Erythroblast (primary cell): Measurements from ENCODE around the gene DBN1.

Experiments used
- DNase-seq, 2 experiments: peaks; one replicate each; lab custom pipeline; 2025; lab: John Stamatoyannopoulos, UW
- GATA1 ChIP-seq: IDR thresholded peaks from 2 replicates; pipeline ENCODE4 v1.6.1; 2011; ENCODE audit warnings: low read depth, mild to moderate bottlenecking, control low read depth, low read length, moderate library complexity
- POLR2A ChIP-seq: IDR thresholded peaks from 2 replicates; pipeline ENCODE4 v1.6.1; 2011; ENCODE audit warnings: mild to moderate bottlenecking, low read length

The DBN1 gene

DNA sequence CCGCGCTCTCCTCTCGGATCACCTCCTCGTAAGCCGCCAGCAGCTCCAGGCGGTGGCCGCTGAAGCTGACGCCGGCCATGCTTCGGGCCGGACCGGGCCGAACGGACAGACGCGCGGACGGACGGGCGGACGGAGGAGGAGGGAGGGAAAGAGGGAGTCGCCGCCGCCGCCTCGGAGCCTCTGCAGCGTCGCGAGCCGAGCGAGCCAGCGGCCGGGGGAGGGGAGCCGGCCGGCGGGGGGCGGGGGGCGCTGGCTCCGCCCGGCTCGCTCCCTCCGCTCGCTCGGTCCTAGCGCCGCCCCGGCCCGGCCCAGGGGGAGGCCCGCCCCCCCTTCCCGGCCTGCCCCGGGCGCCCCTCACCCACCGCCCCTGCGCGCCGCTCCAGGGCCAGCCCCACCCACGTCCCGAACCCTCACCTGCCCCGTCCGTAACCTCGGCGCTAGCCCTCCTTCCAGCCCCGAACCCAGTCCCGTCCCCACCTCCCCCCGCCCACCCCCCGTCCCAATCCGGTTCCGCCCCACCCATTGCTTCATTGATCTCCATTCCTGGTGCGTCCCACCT, at the start of gene DBN1:
Gene DBN1, minus strand, starts transcription at position 192 of the 559 bp plus-strand sequence. Its CDS starts 113 bp downstream, at position 79.
- TF ChIP-seq GATA1, result no peak
- TF ChIP-seq POLR2A, result no peak
- DNase-seq, result peak in 1 of 2 experiments; percentile 37

DNA sequence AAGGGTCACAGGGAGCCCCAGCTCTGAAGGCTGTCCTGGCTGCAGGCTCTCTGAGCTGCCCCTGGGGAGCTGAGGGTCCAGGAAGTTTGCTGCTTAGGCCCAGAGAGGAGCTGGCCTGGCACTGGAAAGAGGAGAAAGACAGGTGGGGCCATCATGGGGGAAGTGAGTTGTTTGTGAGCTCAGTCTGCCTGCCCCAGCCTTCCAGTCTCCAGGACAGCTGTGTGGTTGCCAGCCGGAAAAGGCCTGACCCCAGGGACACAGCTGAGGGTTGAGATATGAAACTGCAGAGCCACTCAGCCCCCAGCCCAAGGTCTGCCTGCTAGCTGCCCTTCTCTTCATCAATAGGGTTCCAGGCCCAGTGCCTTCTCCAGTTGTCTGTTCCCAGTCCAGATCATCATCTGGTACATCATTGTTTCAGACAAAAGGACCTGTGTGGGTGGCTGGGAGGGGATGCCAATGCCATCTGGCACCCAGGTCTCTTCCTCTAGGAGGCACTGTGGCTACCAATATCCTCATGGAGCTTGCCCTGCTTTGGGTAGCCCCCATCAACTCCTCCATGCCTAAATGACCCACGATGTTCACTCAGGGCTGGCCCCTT, 47.6 kb upstream of the DBN1 start:
- TF ChIP-seq POLR2A (no peak), GATA1 (no peak)
- DNase-seq, result no peak

DNA sequence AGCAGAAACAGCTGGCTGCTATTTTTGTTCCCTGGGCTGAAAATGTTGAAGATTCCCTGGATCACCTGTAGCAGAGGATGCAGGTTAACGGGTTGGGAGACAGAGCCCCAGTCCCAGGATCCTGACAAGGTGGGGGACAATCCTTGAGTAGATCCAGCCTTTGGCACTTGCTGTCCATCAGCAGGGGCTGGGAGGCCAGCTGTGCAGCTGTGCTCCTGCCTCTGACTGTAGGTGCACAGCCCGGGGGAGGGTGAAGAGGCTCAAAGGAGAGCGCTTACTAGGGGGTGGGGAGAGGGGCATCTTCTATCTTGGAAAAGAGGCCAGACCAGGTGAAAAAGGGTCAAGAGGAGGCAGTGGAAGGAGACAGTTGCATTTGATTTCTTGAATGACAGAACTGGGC, 46.8 kb upstream of the DBN1 start:
- no peak for TF ChIP-seq POLR2A
- TF ChIP-seq GATA1, result no peak
- no peak for DNase-seq

- no peak for TF ChIP-seq POLR2A
- TF ChIP-seq GATA1, result no peak
- DNase-seq, result no peak
Observed at GRCh38 chr5:177519463-177520235, 46.2 kb upstream of the DBN1 start.

DNA sequence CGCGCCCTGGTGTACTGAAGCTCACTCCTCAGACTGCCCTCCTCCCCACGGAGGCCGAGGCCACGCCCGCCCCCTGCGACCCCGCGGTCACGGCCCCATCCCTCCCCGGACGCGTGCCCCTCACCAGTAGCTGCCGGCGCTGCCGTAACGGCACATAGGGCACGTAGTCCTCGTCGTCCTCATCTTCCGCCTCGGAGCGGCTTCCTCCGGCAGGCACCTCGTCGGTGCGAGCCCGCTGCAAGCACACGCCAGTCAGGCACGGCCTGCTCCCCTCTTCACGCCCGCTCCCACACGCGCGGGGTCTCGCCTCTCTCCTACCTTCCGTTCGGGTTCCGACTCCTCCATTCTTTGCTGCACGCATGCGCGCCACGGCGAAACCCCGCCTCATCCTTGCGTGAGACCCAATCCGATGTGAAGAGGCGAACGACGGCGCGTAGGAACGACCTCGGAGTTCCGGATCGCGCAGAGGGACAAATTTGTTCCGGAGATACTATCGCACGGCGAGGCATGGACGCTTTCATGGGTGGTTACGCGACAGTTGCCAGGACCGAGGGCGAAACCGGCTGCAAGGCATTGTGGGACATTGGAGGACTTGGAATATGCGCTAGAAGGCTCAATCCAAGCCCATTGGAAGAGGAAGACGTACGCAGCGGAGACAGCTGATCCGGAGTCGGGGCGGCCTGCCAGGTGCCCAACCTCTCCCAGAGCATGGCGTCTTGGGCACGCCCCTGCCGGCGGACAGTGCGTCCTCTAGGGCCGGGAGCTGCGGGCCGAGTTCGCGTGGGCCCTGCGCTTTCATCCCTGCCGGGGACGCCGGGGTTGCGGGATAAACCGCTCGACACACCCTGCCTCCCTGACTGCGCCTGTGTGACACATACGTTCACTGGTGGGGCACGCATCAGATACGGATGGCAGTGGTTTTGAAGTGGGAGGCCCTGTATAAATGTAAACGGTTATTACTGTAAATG, 43.5 kb upstream of the DBN1 start, which contains the start of gene DDX41:
Gene DDX41, minus strand, starts transcription at position 361 of the 968 bp plus-strand sequence. Its CDS starts 16 bp downstream, at position 345.
- peak; percentile 99 for DNase-seq
- TF ChIP-seq POLR2A (peak; percentile 87), GATA1 (peak; percentile 50)

- no peak for DNase-seq
- TF ChIP-seq POLR2A (no peak), GATA1 (no peak)
Observed at GRCh38 chr5:177515580-177515979, 42.1 kb upstream of the DBN1 start.

GRCh38 chr5:177514541-177514940, 41.1 kb upstream of the DBN1 start:
- DNase-seq, result no peak
- TF ChIP-seq POLR2A (no peak), GATA1 (no peak)

GRCh38 chr5:177513500-177513899, 40.1 kb upstream of the DBN1 start:
- no peak for DNase-seq
- TF ChIP-seq POLR2A, result no peak
- TF ChIP-seq GATA1, result no peak

- no peak for TF ChIP-seq POLR2A
- TF ChIP-seq GATA1, result no peak
- no peak for DNase-seq
Observed at GRCh38 chr5:177512736-177513380, 39.4 kb upstream of the DBN1 start.

DNA sequence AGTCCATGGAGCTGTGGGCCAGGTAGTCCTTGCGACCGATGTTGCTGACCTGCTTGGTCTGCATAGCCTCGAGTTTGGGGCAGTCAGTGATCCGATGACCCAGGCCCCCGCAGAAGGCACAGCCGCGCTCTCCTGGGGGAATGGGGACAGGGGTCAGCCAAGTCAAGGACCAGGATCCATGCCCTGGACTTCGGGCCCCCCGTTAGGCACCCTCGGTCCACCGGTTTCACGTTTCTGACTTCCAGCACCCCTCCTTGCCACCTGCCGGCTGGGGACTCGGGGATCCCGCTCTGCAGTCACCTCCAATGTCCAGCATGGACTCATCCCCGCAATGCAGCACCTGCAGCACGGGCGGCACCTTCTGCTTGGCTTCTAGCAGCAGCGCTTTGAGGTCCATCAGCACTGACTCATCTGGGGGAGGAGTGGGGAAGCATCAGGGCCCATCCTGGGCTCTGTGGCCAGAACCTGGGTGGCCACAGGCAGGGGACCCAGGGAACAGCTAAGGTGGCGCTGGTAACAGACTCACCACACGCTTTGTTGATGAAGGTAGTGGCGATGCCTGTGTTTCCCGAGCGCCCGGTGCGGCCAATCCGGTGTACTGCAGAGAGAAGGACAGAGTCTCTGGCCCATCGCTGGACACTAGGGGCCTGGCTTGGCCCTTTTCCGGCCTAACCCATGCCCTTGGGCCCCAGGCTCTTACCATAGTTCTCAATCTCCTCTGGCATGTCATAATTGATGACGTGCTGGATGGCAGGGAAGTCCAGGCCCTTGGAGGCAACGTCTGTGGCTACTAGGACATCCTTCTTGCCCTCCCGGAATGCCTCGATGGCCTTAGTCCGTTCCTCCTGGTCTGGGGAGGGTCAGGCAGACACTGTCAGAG, 38.6 kb upstream of the DBN1 start:
- TF ChIP-seq GATA1 (no peak), POLR2A (no peak)
- DNase-seq, result no peak

- TF ChIP-seq GATA1, result no peak
- no peak for TF ChIP-seq POLR2A
- DNase-seq, result no peak
Observed at GRCh38 chr5:177511181-177511580, 37.7 kb upstream of the DBN1 start.

DNA sequence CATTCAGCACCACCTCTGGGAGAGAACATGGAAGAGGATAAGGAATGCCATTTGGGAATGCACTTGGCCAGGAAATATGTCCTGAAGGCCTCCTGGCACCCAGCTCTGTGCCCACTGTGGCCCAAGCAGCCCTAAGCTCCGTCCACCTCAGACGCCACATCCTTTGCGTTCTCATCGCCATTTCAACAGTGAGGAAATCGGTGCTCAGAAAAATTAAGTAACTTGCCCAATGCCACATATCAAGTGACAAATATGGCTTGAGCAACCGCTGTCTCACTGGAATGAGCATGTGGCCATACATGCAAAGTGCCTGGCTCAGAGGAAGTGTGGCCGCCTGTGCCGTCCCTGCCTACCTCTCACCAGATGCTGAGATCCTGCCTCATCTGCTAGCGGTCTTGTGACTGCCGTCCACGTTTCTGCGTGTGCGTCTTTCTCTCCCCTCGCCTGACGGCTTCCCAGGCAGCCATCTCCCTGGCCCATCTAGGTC, 37.2 kb upstream of the DBN1 start:
- TF ChIP-seq GATA1, result no peak
- no peak for TF ChIP-seq POLR2A

More for the DNA sequence above, 37.2 kb upstream of the DBN1 start:
- no peak for DNase-seq
